Activated naive CD8-positive, alpha-beta T cell treated with anti-CD3 and anti-CD28 coated beads for 36 hours (primary cell): ENCODE measurements around the gene TMEM131L. TPM values are rescaled to one million over a fixed set of nuclear protein-coding genes. Genes with fewer than 3 reads are reported as not detected.
A peak's percentile ranks its signal among the peaks of the same experiment; 100 is the strongest.

Source experiments
- DNase-seq: peaks from one replicate; pipeline ENCODE4 v3.0.0; 2021
- H3K27ac Mint-ChIP-seq: one replicate; pipeline ENCODE4 v1.8.0; 2022; ENCODE audit warnings: mild to moderate bottlenecking, moderate library complexity, mixed read lengths
- H3K27me3 Mint-ChIP-seq: one replicate; pipeline ENCODE4 v1.8.0; 2022; ENCODE audit warnings: mild to moderate bottlenecking, mixed read lengths
- H3K36me3 Mint-ChIP-seq: one replicate; pipeline ENCODE4 v1.8.0; 2021; ENCODE audit warnings: mild to moderate bottlenecking, mixed read lengths
- H3K4me1 Mint-ChIP-seq: one replicate; pipeline ENCODE4 v1.8.0; 2021; ENCODE audit warnings: mixed read lengths
- H3K4me3 Mint-ChIP-seq: one replicate; pipeline ENCODE4 v1.8.0; 2022; ENCODE audit warnings: mild to moderate bottlenecking, moderate library complexity, mixed read lengths
- H3K9me3 Mint-ChIP-seq: one replicate; pipeline ENCODE4 v1.8.0; 2022; ENCODE audit warnings: mixed read lengths
- total RNA-seq, 2 experiments: library from RNA; stranded (reverse); gene quantifications; one replicate each; pipeline ENCODE4 v1.2.3, GENCODE V29; 2021

Gene TMEM131L
- total RNA-seq, 2 experiments from 2014 or later: 45.4 to 48.1 TPM

DNA sequence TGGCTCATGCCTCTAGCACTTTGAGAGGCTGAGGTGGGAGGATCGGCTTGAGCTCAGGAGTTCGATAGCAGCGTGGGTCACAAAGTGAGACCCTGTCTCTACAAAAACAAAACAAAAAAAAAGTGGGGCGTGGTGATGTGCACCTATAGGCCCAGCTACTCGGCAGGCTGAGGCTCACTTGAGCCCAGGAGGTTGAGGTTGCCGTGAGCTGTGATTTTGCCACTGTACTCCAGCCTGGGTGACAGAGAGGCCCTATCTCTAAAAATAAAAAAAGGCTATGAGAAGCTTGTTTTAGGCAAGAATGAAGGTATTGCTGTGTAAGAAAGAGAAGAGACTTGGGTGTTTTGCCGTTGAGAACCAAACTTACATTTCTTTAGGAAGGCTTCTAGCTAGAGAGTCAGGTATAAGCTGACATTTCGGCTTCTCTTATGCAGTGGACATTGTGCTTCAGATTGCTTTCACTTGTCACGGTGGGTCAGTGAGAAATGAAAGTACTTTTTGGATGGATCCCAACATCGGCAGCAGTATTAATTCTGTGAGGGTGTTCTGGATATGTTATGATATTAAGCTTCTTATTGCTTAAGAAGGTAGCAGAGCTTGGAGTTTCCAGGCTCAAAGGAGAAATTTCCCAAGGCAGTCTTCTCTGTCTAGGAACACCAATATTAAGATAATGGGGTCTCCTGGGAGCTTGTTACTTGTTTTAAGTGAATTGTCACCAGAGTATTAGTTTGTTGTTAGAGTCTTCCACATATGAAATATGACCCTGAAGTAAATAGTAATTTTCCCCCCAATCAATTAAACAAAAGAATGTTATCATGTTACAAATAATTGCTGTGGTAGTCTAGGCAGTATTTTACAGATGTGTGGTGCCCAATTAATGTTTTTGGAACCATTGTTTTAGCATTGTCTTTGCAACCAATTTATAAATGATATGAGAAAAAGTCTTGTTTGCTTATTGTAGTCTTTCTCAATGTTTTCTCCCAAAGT lies 17.6 kb downstream of the TMEM131L start:
- H3K4me1 Mint-ChIP-seq: peaks cover 71% of the 10 kb centered on the region
- DNase-seq: no peak
- no peaks in the 10 kb centered on the region for H3K9me3 Mint-ChIP-seq
- peak overlapping the region; percentile 32 for H3K27ac Mint-ChIP-seq
- no peaks in the 10 kb centered on the region for H3K27me3 Mint-ChIP-seq
- H3K36me3 Mint-ChIP-seq: peaks cover 23% of the 10 kb centered on the region
- H3K4me3 Mint-ChIP-seq: peak overlapping the region; percentile 11

- DNase-seq: no peak
- H3K4me3 Mint-ChIP-seq: no peak overlapping the region
- H3K4me1 Mint-ChIP-seq: peaks cover 77% of the 10 kb centered on the region
Observed at GRCh38 chr4:153485359-153485758, 19.2 kb downstream of the TMEM131L start.

DNA sequence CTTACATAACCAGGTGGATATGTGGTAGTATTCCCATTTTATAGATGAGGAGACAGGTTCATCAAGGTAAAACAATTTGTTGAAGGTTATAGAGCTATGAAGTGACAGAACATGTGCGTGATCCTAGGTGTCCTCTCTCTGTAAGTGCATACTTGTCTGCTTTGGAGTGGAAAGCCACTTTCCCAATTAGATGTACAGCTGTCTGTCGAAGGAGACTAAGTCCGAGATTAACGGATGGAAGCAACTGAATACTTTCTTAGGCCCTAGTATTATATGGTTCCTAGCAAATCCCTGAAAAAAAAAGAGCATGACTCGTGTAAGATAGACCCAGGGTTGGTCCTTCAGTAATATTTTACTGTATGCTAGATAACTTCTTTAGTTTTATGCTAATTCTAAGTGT lies 19.7 kb downstream of the TMEM131L start:
- Mint-ChIP-seq H3K4me3 (no peak overlapping the region), H3K27me3 (no peaks in the 10 kb centered on the region), H3K9me3 (no peaks in the 10 kb centered on the region), H3K27ac (peak overlapping the region; percentile 91), H3K36me3 (peaks cover 22% of the 10 kb centered on the region), H3K4me1 (peaks cover 77% of the 10 kb centered on the region)
- no peak for DNase-seq

More at GRCh38 chr4:153485359-153485758, 19.2 kb downstream of the TMEM131L start:
- Mint-ChIP-seq H3K27ac (peak overlapping the region; percentile 91), H3K36me3 (peaks cover 25% of the 10 kb centered on the region), H3K27me3 (no peaks in the 10 kb centered on the region), H3K9me3 (no peaks in the 10 kb centered on the region)

- Mint-ChIP-seq H3K4me3 (peak overlapping the region; percentile 66), H3K36me3 (peaks cover 20% of the 10 kb centered on the region), H3K27me3 (no peaks in the 10 kb centered on the region), H3K27ac (peak overlapping the region; percentile 91), H3K9me3 (no peaks in the 10 kb centered on the region), H3K4me1 (peaks cover 78% of the 10 kb centered on the region)
- peak; percentile 38 for DNase-seq
Observed at GRCh38 chr4:153486281-153487151, 20.4 kb downstream of the TMEM131L start.

DNA sequence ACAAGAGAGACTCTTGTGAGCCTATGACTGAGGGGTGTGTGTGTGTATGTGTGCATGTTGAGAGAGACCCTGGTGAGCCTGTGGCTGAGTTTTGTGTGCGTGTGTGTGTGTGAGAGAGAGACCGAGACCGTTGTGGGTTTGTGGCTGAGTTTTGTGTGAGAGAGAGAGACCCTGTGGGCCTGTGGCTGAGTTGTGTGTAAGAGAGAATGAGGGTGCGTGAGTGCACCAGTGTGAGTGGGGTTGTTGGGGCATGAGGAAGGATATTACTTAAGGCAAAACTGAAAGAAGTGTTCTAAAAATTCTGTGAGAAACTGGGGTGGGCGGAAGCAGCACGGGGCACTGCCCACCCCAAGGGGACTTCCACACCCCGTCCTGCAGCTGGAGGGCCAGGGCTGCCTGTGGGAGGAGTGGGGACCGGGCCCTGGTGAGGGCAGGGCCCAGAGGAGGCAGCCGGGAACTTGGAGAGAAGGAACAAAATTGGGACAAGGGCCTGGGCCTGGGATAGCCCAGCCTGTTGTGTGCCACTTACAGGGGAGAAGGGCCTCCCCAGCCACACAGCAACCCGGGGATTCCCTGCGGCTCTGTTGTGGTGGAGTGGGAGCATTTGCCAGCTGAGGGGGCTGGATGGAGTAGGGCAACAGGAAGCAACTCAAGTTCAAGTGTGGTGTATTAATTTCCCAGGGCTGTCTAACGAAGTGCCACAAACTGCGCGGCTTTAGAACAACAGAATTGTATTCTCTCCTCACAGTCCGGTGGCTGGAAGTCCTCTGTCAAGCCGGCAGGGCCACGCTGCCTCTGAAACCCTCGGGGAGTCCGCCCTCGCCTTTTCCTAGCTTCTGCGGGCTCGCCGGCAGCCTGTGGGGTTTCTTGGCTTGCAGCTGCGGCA lies 22.1 kb downstream of the TMEM131L start:
- no peaks in the 10 kb centered on the region for H3K9me3 Mint-ChIP-seq
- peak; percentile 85 for DNase-seq
- peak overlapping the region; percentile 66 for H3K4me3 Mint-ChIP-seq
- H3K36me3 Mint-ChIP-seq: peaks cover 23% of the 10 kb centered on the region
- peaks cover 78% of the 10 kb centered on the region for H3K4me1 Mint-ChIP-seq
- no peaks in the 10 kb centered on the region for H3K27me3 Mint-ChIP-seq
- peak overlapping the region; percentile 91 for H3K27ac Mint-ChIP-seq

DNA sequence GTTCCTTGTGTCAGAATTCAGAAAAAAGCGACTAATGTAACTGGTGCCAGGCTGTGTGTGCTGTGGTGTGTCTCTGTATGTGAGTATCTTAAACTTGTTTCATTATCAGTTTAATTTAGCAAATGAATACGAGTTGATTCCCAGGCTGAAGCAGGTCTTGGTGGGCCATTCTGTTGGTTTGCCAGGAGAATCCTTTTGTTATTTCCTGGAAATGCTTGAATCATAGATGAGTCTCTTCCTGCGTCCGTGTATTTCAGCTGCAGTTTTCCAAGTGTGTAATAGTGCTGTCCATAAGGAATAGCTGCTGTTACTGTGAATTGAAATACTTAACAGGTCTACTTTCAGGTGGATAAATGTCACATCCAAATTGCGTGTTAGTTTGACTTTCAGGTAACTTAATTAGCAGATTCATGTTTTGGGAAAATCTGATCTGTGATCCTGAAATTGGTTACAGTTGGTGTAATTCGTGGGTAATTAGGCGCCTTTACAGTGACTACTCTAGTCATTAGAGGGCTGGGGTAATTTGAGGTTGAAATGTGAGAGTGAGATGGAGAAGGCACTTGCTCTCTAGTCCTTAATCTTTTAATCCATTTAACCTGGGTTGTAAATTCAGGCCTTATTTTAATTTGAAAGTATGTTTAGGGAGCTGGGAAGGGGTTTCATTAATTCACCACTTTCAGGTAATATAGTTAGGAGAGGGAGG lies 23.8 kb downstream of the TMEM131L start:
- Mint-ChIP-seq H3K27ac (peak overlapping the region; percentile 91), H3K36me3 (peaks cover 34% of the 10 kb centered on the region), H3K27me3 (no peaks in the 10 kb centered on the region), H3K4me3 (peak overlapping the region; percentile 66), H3K9me3 (no peaks in the 10 kb centered on the region), H3K4me1 (peaks cover 85% of the 10 kb centered on the region)
- no peak for DNase-seq

GRCh38 chr4:153490985-153491483 lies 24.9 kb downstream of the TMEM131L start:
- Mint-ChIP-seq H3K27ac (peak overlapping the region; percentile 91), H3K27me3 (no peaks in the 10 kb centered on the region), H3K4me1 (peaks cover 85% of the 10 kb centered on the region), H3K4me3 (peak overlapping the region; percentile 66), H3K9me3 (no peaks in the 10 kb centered on the region), H3K36me3 (peaks cover 35% of the 10 kb centered on the region)
- DNase-seq: no peak

GRCh38 chr4:153494562-153494961 lies 28.4 kb downstream of the TMEM131L start:
- peaks cover under 1% of the 10 kb centered on the region for H3K9me3 Mint-ChIP-seq
- no peak overlapping the region for H3K4me3 Mint-ChIP-seq
- DNase-seq: no peak
- H3K36me3 Mint-ChIP-seq: peaks cover 47% of the 10 kb centered on the region
- H3K27me3 Mint-ChIP-seq: no peaks in the 10 kb centered on the region
- H3K27ac Mint-ChIP-seq: peak overlapping the region; percentile 93
- H3K4me1 Mint-ChIP-seq: peaks cover 88% of the 10 kb centered on the region

DNA sequence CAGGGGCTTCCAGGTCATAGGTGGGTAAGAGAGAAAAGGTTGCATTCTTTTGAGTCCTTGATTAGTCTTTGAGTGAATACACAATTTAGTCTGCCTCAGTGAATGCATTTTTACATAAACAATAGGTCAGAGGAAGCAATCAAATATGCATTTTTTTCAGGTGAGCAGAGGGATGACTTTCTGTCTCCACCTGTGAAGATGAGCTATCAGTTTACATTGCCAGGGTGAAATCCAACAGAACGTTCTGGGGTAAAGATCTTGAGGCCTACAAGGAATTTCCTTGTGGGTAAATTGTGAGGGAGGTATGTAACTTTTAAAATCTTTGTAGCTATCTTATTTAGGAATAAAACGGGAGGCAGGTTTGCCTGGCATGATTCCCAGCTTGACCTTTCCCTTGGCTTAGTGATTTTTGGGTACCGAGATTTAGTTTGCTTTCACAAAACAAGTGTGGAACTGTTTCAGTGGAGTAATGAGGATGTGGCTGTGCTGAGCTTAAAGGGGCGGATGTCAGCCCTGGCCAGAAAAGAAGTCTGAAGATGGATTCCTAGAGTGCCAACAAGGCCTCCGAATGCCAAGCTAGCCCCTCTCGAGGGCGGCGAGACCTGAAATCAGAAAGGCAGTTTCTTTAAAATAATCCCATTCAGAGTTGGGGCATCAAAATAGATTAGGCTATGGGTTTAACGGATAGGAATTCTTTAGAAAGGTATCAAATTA lies 29.5 kb downstream of the TMEM131L start:
- H3K4me1 Mint-ChIP-seq: peaks cover 88% of the 10 kb centered on the region
- H3K4me3 Mint-ChIP-seq: peak overlapping the region; percentile 42
- no peak for DNase-seq
- H3K9me3 Mint-ChIP-seq: peaks cover 3% of the 10 kb centered on the region
- no peaks in the 10 kb centered on the region for H3K27me3 Mint-ChIP-seq
- peak overlapping the region; percentile 93 for H3K27ac Mint-ChIP-seq
- peaks cover 49% of the 10 kb centered on the region for H3K36me3 Mint-ChIP-seq

DNA sequence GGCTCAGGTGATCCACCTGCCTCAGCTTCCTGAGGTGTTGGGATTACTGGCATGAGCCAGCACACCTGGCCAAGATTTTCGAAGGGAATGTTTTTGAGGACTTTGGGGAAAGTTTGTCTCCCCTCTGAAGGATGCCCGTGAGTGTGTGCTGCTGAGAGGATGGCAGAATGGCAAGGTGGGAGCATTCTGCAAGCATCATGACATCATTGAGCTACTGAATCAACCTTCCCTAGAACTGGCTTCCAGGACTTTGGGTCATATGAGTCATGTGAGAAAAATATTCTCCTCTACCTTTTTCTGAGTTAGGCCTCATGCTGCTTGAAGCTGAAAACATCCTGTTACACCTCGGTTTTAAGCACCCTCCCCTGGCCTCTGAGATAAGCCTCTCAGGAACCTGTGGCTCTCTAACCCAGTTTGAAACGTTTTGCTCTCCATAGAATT lies 31.0 kb downstream of the TMEM131L start:
- H3K27ac Mint-ChIP-seq: peak overlapping the region; percentile 93
- peaks cover 55% of the 10 kb centered on the region for H3K36me3 Mint-ChIP-seq
- H3K27me3 Mint-ChIP-seq: no peaks in the 10 kb centered on the region
- peaks cover 87% of the 10 kb centered on the region for H3K4me1 Mint-ChIP-seq
- H3K4me3 Mint-ChIP-seq: peak overlapping the region; percentile 72
- peak; percentile 51 for DNase-seq
- H3K9me3 Mint-ChIP-seq: peaks cover 3% of the 10 kb centered on the region

DNA sequence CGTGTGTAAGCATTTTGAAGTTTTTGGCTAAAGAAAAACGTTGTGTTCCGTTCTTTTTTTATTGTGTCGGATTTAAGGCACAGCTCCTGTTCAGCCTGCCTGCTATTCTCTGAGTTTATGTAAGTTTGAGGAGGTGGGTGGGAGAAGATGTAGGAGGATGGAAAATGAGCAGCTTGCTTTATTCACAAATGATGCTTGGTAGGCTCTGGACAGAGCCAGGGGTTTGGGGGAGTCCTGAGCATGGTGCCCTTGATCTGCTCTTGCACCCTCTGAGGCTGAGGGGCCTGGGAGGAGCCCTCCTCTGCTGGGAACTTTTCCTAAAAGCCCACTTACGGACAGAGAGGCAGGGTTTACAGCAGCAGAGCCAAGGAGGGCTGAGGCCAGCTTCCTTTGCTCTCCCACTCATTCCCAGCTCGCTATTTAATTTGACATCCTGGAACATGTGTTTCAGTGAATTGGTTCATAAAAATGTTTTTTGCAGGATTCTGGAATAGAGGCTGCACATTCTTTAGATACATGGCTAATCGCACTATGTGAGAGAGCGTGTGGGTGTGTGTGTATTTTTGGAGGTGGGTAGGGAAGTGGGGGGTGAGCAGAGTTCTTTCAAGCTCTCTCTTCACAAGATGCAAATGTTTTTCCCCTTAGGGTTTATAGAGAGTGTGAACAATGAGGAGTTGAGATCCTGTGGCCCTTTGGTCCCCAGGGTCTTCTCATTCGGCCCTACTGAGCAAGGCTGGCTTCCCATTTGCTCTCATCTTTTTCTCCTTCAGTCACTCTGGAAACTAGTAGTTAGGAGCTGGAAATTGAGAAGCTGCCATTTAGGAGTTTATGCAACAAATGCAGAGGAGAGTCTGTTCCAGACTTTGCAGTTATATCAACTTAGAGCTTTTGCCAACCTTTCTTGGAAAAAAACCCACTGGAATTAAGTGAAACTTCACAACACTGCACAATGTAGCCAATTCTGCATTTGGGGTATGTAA lies 32.1 kb downstream of the TMEM131L start:
- H3K4me1 Mint-ChIP-seq: peaks cover 91% of the 10 kb centered on the region
- H3K27ac Mint-ChIP-seq: peak overlapping the region; percentile 93
- H3K4me3 Mint-ChIP-seq: peak overlapping the region; percentile 72
- no peak for DNase-seq
- H3K9me3 Mint-ChIP-seq: peaks cover 3% of the 10 kb centered on the region
- no peaks in the 10 kb centered on the region for H3K27me3 Mint-ChIP-seq
- H3K36me3 Mint-ChIP-seq: peaks cover 53% of the 10 kb centered on the region

DNA sequence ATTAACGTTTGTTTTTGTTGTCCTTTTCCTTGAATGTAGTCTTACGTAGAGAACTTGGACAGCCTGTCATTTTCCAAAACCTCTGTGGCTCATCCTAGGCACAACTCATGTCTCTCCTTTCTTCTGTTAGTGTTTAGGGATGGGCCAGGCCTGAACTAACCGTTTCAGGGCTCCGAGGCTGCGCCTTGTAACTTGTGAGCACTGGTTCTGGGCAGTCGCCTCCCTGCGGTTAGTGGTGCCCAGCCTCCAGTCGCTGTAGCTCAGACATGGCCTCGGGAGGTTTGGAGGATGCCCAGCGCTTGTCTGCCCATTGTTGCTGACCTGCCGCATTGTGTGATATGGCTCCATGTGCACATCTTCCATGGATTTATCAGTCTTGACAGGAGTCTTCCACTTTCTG lies 32.8 kb downstream of the TMEM131L start:
- Mint-ChIP-seq H3K36me3 (peaks cover 49% of the 10 kb centered on the region), H3K4me3 (peak overlapping the region; percentile 72), H3K4me1 (peaks cover 90% of the 10 kb centered on the region), H3K27ac (peak overlapping the region; percentile 93), H3K27me3 (no peaks in the 10 kb centered on the region), H3K9me3 (peaks cover 3% of the 10 kb centered on the region)
- no peak for DNase-seq
